NCI-H1417 (cell line): ENCODE data around the gene NEDD4L.
"Not testable (repeated sequence)": the region's sequence is repeated elsewhere in the genome, so short reads cannot be mapped to it uniquely, and the experiment has no call there.

Source experiments
- DNase-seq, 3 experiments: peaks; one replicate each; lab custom pipeline; 2025; lab: John Stamatoyannopoulos, UW

The NEDD4L gene

GRCh38 chr18:58027341-58027740 lies 16.7 kb upstream of the NEDD4L start:
- DNase-seq = no peak

GRCh38 chr18:58028109-58028784 lies 15.8 kb upstream of the NEDD4L start:
- DNase-seq = no peak

GRCh38 chr18:58032233-58032632 lies 11.8 kb upstream of the NEDD4L start:
- DNase-seq = no peak

GRCh38 chr18:58033216-58033615 lies 10.8 kb upstream of the NEDD4L start:
- DNase-seq = no peak

GRCh38 chr18:58034370-58034769 lies 9.7 kb upstream of the NEDD4L start:
- DNase-seq = no peak

- DNase-seq = no peak
Observed at GRCh38 chr18:58037163-58037562, 6.9 kb upstream of the NEDD4L start.

- DNase-seq = no peak
Observed at GRCh38 chr18:58038063-58038462, 6.0 kb upstream of the NEDD4L start.

GRCh38 chr18:58041633-58042032 lies 2.4 kb upstream of the NEDD4L start:
- DNase-seq = no peak

GRCh38 chr18:58042826-58043490 lies 1.1 kb upstream of the NEDD4L start:
- DNase-seq = peak in 1 of 3 experiments; percentile 42

- peak; percentile 36 to 96 (median 91) for DNase-seq
Observed at GRCh38 chr18:58044370-58045241, 580 bp downstream of the NEDD4L start.

GRCh38 chr18:58045242-58046092 lies 1.4 kb downstream of the NEDD4L start:
- peak; percentile 63 to 95 (median 94) for DNase-seq

- DNase-seq = peak in 2 of 3 experiments; percentile 42 to 90
Observed at GRCh38 chr18:58046093-58046793, 2.2 kb downstream of the NEDD4L start.

- peak in 1 of 3 experiments; percentile 31 for DNase-seq
Observed at GRCh38 chr18:58046794-58047555, 2.9 kb downstream of the NEDD4L start.

GRCh38 chr18:58047556-58047882 lies 3.5 kb downstream of the NEDD4L start:
- DNase-seq = no peak

GRCh38 chr18:58048081-58048642 lies 4.1 kb downstream of the NEDD4L start:
- no peak for DNase-seq

- DNase-seq = peak in 1 of 3 experiments; percentile 38
Observed at GRCh38 chr18:58049000-58049688, 5.1 kb downstream of the NEDD4L start.

- not testable (repeated sequence) for DNase-seq
Observed at GRCh38 chr18:58050963-58051362, 6.9 kb downstream of the NEDD4L start.

- DNase-seq = peak in 1 of 3 experiments; percentile 41
Observed at GRCh38 chr18:58051765-58052460, 7.9 kb downstream of the NEDD4L start.

- no peak for DNase-seq
Observed at GRCh38 chr18:58052960-58053359, 8.9 kb downstream of the NEDD4L start.
